ENCODE data around the gene APOBEC3C.
"Not testable (repeated sequence)": the region's sequence is repeated elsewhere in the genome, so short reads cannot be mapped to it uniquely, and the experiment has no call there.

Gene APOBEC3C

DNA sequence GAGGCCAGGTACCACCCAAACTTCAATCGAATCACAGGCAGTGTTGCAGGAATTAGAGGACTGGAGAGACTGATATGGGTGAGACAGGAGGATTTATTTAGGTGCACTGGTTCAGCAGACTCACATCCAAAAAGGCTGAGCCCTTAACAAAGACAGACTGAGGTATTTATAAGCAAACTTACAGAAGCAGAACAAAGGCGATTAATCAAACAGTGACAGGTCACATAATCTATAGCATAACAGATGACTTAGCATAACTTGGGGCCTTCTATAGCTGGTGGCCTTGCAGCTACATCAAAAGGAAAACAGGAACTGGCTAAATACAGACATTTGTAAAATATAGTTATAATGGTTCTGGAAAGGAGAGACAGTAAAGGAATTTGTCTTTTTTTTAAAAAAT is 29.8 kb upstream of the APOBEC3C start:
- no peak for DNase-seq (ENCODE audit: low read depth)
- TF ChIP-seq, protein P1, sequence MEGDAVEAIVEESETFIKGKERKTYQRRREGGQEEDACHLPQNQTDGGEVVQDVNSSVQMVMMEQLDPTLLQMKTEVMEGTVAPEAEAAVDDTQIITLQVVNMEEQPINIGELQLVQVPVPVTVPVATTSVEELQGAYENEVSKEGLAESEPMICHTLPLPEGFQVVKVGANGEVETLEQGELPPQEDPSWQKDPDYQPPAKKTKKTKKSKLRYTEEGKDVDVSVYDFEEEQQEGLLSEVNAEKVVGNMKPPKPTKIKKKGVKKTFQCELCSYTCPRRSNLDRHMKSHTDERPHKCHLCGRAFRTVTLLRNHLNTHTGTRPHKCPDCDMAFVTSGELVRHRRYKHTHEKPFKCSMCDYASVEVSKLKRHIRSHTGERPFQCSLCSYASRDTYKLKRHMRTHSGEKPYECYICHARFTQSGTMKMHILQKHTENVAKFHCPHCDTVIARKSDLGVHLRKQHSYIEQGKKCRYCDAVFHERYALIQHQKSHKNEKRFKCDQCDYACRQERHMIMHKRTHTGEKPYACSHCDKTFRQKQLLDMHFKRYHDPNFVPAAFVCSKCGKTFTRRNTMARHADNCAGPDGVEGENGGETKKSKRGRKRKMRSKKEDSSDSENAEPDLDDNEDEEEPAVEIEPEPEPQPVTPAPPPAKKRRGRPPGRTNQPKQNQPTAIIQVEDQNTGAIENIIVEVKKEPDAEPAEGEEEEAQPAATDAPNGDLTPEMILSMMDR (IDR thresholded peaks at IDR 0.05; ENCODE audit: insufficient read depth, low read depth, low read length, missing control alignments): no peak
- H3K4me3 ChIP-seq (ENCODE audit: low read length): no peak overlapping the region

DNA sequence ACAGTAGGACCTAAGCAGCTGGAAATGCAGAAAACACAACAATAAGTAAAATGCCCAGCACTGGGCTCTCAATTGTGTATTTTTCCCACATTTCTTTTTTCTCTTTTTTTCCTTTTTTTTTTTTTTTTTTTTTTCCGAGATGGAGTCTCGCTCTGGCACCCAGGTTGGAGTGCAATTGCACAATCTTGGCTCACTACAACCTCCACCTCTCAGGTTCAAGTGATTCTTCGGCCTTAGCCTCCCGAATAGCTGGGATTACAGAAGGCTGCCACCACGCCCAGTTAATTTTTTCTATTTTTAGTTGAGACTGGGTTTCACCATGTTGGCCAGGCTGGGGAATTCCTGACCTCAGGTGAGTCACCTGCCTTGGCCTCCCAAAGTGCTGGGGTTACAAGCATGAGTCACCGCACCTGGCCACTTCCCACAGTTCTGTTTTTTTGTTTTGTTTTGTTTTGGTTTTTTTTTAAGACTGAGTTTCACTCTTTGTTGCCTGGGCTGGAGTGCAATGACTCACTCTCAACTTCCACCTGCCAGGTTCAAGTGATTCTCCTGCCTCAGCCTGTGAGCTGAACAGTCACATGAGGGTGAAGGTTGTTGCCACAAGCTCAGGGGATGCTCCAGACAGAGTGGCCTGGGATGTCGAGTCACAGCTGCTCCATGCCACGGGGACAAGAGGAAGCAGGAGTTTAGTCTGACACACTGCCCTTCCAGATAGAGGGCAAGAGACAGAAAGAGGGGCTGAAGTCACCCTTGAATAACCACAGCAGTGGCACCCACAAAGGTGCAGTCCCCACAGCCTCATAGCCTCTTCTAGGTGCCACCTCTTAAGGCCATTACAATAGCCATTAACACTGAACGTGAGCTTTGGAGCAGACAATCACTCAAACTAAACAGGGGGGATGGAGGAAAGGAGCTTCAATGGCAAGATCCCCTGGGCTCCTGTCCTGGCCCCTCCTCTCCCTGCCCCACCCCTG is 29.0 kb upstream of the APOBEC3C start:
- H3K4me3 ChIP-seq (ENCODE audit: low read length): not testable (repeated sequence)
- peak; percentile 99 for DNase-seq (ENCODE audit: low read depth)

DNA sequence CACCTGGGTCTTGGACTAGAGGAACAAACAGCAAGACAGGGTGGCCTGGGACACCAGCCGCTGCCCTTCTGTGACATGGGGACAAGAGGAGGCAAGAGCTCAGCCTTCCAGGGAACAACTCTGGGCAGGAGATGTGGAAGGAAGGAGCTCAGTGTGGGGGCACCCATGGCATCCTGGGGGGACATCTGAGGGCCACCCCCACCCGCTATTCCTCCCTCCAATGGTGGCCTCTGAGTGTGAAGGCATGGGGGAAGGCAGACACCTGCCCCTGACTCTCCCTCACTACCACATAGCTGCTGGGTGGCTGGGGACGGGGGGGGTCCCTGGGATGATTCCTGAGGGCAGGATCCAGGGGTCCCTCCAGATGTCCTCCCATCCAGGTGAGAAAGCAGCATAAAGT is 27.4 kb upstream of the APOBEC3C start:
- TF ChIP-seq, protein P1 (IDR thresholded peaks at IDR 0.05; ENCODE audit: insufficient read depth, low read depth, low read length, missing control alignments): no peak
- no peak for DNase-seq (ENCODE audit: low read depth)
- H3K4me3 ChIP-seq (ENCODE audit: low read length): no peak overlapping the region

DNA sequence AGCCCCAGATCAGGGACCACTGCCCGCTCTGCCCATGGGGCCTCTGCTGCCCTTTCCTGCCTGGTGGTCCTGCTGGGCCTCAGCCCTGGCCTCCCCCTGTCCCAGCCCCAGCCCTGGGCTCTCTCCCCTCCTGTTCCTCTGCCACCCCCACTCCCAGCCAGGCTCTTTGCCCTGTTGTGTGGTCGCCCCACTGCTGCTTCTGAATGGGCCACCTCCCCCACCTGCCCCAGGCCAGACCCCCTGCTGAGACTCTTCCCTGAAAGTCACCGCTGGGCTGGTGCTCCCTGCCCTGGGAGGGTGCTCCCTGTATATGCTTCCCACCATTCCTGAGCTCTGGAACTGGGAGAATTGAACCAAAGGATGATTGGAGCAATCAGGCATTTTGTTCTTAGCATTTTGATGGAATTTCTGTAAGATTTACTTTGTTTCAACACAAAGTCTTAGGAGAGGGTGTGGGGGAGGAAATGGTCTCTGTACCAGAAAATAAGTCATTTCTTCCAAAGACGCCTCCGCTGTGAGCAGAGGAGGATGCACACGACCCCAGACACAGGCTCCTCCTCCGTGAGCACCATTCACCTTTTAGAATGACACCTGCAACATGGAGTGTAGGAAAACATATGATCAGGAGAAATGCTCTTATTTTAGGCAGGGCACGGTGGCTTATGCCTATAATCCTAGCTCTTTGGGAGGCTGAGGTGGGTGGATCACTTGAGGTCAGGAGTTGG is 26.7 kb upstream of the APOBEC3C start:
- H3K4me3 ChIP-seq (ENCODE audit: low read length): no peak overlapping the region
- TF ChIP-seq, protein P1 (IDR thresholded peaks at IDR 0.05; ENCODE audit: insufficient read depth, low read depth, low read length, missing control alignments): no peak
- no peak for DNase-seq (ENCODE audit: low read depth)

DNA sequence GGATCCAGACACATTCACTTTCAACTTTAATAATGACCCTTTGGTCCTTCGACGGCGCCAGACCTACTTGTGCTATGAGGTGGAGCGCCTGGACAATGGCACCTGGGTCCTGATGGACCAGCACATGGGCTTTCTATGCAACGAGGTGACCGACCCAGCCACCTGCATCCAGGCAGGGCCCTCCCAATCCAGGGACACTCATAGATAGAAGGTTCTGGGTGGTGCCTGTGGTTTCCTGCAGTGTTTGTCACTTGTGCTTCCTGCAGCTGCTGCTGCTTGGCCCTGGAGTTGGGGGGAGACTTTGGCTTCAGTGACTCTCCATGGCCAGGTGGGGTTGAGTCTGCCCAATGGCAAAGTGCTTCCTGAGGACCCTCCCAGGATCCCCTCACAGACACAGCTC is 24.6 kb upstream of the APOBEC3C start:
- TF ChIP-seq, protein P1 (IDR thresholded peaks at IDR 0.05; ENCODE audit: insufficient read depth, low read depth, low read length, missing control alignments): no peak
- DNase-seq (ENCODE audit: low read depth): no peak
- no peak overlapping the region for H3K4me3 ChIP-seq (ENCODE audit: low read length)

DNA sequence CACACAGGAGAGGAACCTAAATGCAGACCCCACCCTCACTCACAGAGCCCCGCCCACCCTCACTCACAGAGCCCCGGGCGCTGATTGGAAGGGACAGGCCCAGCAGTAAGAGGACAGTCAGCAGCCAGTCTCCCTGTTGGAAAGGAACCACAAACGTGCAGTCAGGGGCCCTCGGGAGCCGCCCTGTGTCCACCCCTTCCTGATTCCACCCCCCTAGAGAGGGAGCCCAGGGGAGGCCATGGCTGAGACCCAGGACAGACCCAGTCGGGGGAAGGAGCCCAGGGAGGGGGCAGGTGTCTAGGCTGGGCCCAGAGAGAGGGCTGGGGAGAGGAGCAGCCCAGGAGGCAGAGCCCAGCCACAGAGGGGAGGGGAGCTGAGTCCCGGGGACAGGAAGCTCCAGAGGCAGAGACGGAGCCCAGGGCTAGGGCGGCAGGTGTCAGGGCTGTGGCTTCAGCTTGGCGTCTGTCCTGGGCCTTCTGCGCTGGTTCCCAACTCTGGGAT is 21.1 kb upstream of the APOBEC3C start:
- not testable (repeated sequence) for H3K4me3 ChIP-seq (ENCODE audit: low read length); DNase-seq (ENCODE audit: low read depth)

DNA sequence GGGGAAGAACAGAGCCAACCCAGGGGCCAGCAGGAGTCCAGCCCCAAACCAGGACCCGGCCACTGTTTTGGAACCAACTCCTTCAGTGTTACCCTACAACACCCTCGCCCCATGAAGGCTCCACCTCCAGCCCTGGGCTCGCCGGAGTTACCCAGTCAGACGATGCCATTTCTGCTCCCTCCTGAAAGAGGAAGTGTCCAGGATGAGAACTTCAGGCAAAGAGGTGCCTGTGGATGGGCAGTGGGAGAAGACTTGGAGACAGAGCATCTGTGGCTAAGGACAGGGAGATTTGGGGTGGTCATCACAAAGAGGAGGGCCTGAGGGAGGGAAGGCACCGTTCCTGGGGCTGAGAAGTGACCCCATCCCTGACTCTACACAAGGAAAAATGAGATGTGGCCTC is 18.0 kb upstream of the APOBEC3C start:
- TF ChIP-seq, protein P1 (IDR thresholded peaks at IDR 0.05; ENCODE audit: insufficient read depth, low read depth, low read length, missing control alignments): no peak
- no peak overlapping the region for H3K4me3 ChIP-seq (ENCODE audit: low read length)
- DNase-seq (ENCODE audit: low read depth): no peak

Data from epithelial cell of esophagus (primary cell).